ENCODE data around the gene TSEN34.
"Not testable (repeated sequence)": the region's sequence is repeated elsewhere in the genome, so short reads cannot be mapped to it uniquely, and the experiment has no call there.

Gene TSEN34

DNA sequence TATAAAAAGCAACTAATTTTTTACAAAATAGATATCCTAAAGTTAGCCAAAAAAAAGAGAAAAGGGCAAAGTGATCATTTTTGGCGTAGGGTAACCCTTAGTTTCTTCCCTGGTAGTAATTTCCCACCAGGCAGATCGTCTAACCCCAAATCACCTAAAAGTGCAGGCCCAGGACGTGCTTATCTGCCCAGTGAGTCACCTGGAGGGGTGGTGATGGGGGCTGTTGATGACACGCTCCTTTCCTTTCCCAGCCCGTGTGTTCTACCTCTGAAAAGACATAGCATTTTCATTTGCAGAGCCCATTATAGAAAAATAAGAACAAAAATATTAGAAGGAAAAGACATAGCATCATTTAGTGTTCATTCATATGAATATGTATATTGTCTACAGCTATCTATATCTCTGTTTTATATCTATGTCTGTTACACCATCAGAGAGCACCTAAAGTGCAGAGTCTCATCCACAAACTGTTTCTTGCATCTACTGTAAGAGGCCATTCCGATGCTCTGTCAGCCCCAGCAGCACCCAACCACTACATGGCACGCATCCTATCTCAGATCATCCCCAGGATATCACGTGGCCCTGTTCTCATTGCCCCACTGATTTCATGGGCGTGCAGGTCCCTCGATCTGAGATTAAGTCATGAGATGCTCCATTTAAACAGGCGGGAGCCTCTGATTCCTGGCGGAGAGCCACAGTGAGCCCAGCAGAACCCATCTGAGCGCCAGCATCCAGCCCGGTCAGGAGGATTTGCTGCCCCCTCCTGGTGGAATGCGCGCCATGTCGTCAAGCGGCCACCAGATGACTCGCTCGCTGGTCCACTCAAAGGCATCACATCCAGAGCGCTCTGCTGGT is 40.2 kb downstream of the TSEN34 start:
- in situ Hi-C loops (cut with HindIII; ENCODE audit: low sequenced_read_pairs), result no loop called here

DNA sequence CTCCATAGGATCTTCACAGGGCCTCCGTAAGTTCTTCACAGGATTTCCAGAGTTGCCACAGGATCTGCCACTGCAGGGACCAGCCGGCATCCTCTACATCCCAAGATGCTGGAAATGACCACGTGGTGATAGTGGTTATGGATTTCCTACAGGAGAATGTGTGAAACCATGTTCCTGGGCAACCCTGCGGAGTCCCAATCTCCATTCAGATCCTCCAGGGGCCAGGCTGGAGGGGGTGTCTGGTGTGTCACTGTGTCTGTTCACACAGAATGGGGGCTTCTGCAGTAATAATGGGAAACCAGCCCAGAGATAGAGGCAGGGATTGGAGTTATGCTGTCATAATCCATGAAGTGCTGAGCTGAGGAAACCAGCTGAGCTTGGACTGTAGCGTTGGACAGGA is 42.8 kb downstream of the TSEN34 start:
- in situ Hi-C loops (cut with HindIII; ENCODE audit: low sequenced_read_pairs), result no loop called here

GRCh38 chr19:54239491-54240371 is 48.6 kb downstream of the TSEN34 start:
- in situ Hi-C loops (cut with HindIII; ENCODE audit: low sequenced_read_pairs), result not testable (repeated sequence)

- in situ Hi-C loops (cut with HindIII; ENCODE audit: low sequenced_read_pairs), result not testable (repeated sequence)
Measured at GRCh38 chr19:54240372-54241336, 49.5 kb downstream of the TSEN34 start.

- in situ Hi-C loops (cut with HindIII; ENCODE audit: low sequenced_read_pairs), result not testable (repeated sequence)
Measured at GRCh38 chr19:54242234-54242633, 51.1 kb downstream of the TSEN34 start.

GRCh38 chr19:54242646-54243045 is 51.5 kb downstream of the TSEN34 start, which contains the start of gene LILRA6:
LILRA6 (minus strand) TSS chr19:54242790.
- in situ Hi-C loops (cut with HindIII; ENCODE audit: low sequenced_read_pairs), result not testable (repeated sequence)

DNA sequence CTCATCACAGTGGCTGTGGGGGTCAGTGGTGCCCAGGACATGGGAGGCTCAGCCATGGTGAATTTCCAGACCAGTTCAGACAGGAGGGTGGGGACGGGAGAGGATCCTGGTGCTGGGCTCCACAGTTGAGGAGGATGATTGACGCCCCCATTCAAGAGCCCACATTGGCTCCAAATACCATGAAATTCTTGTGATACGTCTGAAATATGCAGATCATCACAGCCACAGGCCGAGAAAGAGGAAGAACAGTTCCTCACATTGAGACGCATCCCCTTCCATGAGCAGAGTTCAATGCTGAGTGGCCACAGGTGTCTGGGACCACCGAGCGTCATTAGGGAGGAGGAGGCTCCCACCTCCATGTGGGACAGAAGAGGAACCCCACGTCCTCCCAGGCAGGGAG is 52.7 kb downstream of the TSEN34 start:
- in situ Hi-C loops (cut with HindIII; ENCODE audit: low sequenced_read_pairs), result not testable (repeated sequence)
